RWPE2 (cell line): ENCODE results near the gene ATAT1.

Experiments
- ATAC-seq: fragments of 200-7000 bp; cut with Tn5 transposase; 3 replicates; pipeline ENCODE4 v1.9.1; 2021; ENCODE audit warnings: low read depth
- DNase-seq: peaks from one replicate; pipeline ENCODE4 v3.0.0-alpha.2; 2020; ENCODE audit warnings: low spot score
- H3K27ac ChIP-seq: fragments of 450-650 bp; 2 replicates; pipeline ENCODE4 v1.5.1; 2017; ENCODE audit warnings: mild to moderate bottlenecking; ENCODE audit not compliant: poor library complexity, severe bottlenecking
- H3K27me3 ChIP-seq: fragments of 250-450 bp; sonication (Bioruptor Pico); 2 replicates; pipeline ENCODE4 v1.5.1; 2021; ENCODE audit warnings: mild to moderate bottlenecking, moderate library complexity; ENCODE audit not compliant: insufficient read depth, poor library complexity, severe bottlenecking
- H3K36me3 ChIP-seq: fragments of 250-450 bp; sonication (Bioruptor Pico); 2 replicates; pipeline ENCODE4 v1.5.1; 2020; ENCODE audit warnings: low read depth, mild to moderate bottlenecking, moderate library complexity
- H3K4me1 ChIP-seq: fragments of 250-450 bp; sonication (Bioruptor Pico); 2 replicates; pipeline ENCODE4 v1.5.1; 2021; ENCODE audit warnings: mild to moderate bottlenecking, moderate library complexity; ENCODE audit not compliant: insufficient read depth, poor library complexity, severe bottlenecking
- H3K4me3 ChIP-seq: fragments of 250-450 bp; sonication (Bioruptor Pico); 2 replicates; pipeline ENCODE4 v1.5.1; 2021; ENCODE audit warnings: mild to moderate bottlenecking, moderate library complexity; ENCODE audit not compliant: severe bottlenecking
- H3K9me3 ChIP-seq: fragments of 250-450 bp; sonication (Bioruptor Pico); 2 replicates; pipeline ENCODE4 v1.5.1; 2021; ENCODE audit warnings: mild to moderate bottlenecking, moderate library complexity; ENCODE audit not compliant: severe bottlenecking
- CTCF ChIP-seq: fragments of 450-650 bp; IDR thresholded peaks from one replicate; pipeline ENCODE4 v1.5.1; 2017; ENCODE audit warnings: mild to moderate bottlenecking, moderate library complexity; ENCODE audit not compliant: poor library complexity, severe bottlenecking

Gene ATAT1

GRCh38 chr6:30612213-30612612 lies 14.5 kb upstream of the ATAT1 start:
- no peaks in the 10 kb centered on the region for H3K27me3 ChIP-seq
- H3K9me3 ChIP-seq, result no peaks in the 10 kb centered on the region
- ATAC-seq (no peak), DNase-seq (no peak)
- H3K27ac ChIP-seq, result peak overlapping the region; percentile 82
- no peak overlapping the region for H3K4me3 ChIP-seq
- peaks cover 15% of the 10 kb centered on the region for H3K4me1 ChIP-seq
- peak; percentile 61 for TF ChIP-seq CTCF
- peaks cover 58% of the 10 kb centered on the region for H3K36me3 ChIP-seq

- H3K36me3 ChIP-seq, result peaks cover 52% of the 10 kb centered on the region
- DNase-seq, result no peak
- H3K4me1 ChIP-seq, result peaks cover 15% of the 10 kb centered on the region
- H3K27ac ChIP-seq, result peak overlapping the region; percentile 82
- no peak overlapping the region for H3K4me3 ChIP-seq
- no peaks in the 10 kb centered on the region for H3K27me3 ChIP-seq
- TF ChIP-seq CTCF, result no peak
- H3K9me3 ChIP-seq, result no peaks in the 10 kb centered on the region
- ATAC-seq, result no peak
Measured at GRCh38 chr6:30612687-30613248, 13.9 kb upstream of the ATAT1 start.

GRCh38 chr6:30613251-30614043 lies 13.2 kb upstream of the ATAT1 start:
- no peak for ATAC-seq
- Histone ChIP-seq H3K36me3 (peaks cover 45% of the 10 kb centered on the region), H3K4me1 (peaks cover 15% of the 10 kb centered on the region), H3K9me3 (no peaks in the 10 kb centered on the region), H3K27me3 (no peaks in the 10 kb centered on the region), H3K4me3 (no peak overlapping the region), H3K27ac (peak overlapping the region; percentile 82)
- no peak for TF ChIP-seq CTCF
- no peak for DNase-seq

- peaks cover 43% of the 10 kb centered on the region for H3K36me3 ChIP-seq
- TF ChIP-seq CTCF, result no peak
- H3K9me3 ChIP-seq, result no peaks in the 10 kb centered on the region
- ATAC-seq (no peak), DNase-seq (no peak)
- H3K27me3 ChIP-seq, result no peaks in the 10 kb centered on the region
- peak overlapping the region; percentile 82 for H3K27ac ChIP-seq
- peaks cover 15% of the 10 kb centered on the region for H3K4me1 ChIP-seq
- peak overlapping the region; percentile 58 for H3K4me3 ChIP-seq
Measured at GRCh38 chr6:30614044-30614842, 12.4 kb upstream of the ATAT1 start.
